CD1c-positive myeloid dendritic cell (primary cell): ENCODE data around the gene KIR2DL1.
"Not testable (repeated sequence)": the region's sequence is repeated elsewhere in the genome, so short reads cannot be mapped to it uniquely, and the experiment has no call there.

Experiments used
- DNase-seq: peaks from one replicate; pipeline ENCODE4 v3.0.0-alpha.2; 2016; ENCODE audit errors: extremely low spot score

KIR2DL1 gene

DNA sequence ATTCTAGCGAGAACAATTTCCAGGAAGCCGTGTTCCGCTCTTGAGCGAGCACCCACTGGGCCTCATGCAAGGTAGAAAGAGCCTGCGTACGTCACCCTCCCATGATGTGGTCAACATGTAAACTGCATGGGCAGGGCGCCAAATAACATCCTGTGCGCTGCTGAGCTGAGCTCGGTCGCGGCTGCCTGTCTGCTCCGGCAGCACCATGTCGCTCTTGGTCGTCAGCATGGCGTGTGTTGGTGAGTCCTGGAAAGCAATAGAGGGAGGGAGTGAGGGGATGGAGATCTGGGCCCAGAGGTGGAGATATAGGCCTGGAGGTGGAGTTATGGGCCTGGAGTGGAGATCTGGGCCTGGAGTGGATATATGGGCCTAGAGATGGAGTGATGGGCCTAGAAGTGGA lies at the start of gene KIR2DL1:
TSS of gene KIR2DL1 (plus strand) at position 148 of the 400 bp plus-strand sequence. CDS start at position 206, 58 bp downstream.
- not testable (repeated sequence) for DNase-seq

DNA sequence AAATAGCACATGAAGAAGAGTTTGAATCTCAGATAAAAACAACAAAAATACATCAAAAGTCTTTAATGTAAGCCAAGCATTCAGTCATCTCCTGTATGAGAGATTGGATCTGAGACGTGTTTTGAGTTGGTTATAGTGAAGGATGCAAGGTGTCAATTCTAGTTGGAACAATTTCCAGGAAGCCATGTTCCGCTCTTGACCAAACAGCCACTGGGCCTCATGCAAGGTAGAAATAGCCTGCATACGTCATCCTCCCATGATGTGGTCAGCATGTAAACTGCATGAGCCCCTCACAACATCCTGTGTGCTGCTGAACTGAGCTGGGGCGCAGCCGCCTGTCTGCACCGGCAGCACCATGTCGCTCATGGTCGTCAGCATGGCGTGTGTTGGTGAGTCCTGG lies 45.5 kb upstream of the KIR2DL1 start, which contains the start of gene KIR3DL3:
TSS of gene KIR3DL3 (plus strand) at position 301 of the 400 bp plus-strand sequence. CDS start at position 356, 55 bp downstream.
- no peak for DNase-seq

DNA sequence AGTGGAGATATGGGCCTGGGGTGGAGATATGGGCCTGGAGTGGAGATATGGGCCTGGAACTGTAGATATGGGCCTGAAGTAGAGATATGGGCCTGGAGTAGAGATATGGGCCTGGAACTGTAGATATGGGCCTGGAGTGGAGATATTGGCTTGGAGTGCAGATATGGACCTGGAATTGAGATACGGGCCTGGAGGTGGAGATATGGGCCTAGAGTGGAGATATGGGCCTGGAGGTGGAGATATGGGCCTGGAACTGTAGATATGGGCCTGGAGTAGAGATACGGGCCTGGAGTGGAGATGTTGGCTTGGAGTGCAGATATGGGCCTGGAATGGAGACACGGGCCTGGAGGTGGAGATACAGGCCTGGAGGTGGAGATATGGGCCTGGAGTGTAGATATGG lies 44.9 kb upstream of the KIR2DL1 start:
- DNase-seq: no peak

DNA sequence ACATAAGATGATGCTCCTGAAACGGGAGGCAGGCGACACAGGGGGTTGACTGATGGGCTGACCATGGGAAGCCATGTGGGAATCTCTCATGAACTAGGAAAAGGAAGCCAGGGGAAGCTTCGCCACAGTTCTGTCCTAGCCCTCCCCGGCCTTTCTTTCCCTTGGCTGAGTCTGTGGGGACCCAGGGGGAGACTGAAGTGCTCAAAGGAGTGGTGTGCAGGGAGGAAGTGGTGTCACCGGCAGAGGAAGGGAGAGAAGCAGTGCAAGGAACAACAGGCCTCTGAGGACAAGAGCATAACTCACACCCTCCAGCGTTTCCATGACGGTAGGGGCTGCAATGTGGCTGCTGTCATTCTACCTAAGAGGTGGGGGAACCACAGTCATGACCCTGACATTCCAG lies 44.3 kb upstream of the KIR2DL1 start:
- no peak for DNase-seq

DNA sequence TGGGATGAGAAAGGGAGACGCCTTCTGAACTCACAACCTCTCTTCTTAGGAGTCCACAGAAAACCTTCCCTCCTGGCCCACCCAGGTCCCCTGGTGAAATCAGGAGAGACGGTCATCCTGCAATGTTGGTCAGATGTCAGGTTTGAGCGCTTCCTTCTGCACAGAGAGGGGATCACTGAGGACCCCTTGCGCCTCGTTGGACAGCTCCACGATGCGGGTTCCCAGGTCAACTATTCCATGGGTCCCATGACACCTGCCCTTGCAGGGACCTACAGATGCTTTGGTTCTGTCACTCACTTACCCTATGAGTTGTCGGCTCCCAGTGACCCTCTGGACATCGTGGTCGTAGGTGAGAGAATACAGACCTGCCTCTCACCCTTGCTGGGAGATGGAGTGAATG lies 42.0 kb upstream of the KIR2DL1 start:
- no peak for DNase-seq

DNA sequence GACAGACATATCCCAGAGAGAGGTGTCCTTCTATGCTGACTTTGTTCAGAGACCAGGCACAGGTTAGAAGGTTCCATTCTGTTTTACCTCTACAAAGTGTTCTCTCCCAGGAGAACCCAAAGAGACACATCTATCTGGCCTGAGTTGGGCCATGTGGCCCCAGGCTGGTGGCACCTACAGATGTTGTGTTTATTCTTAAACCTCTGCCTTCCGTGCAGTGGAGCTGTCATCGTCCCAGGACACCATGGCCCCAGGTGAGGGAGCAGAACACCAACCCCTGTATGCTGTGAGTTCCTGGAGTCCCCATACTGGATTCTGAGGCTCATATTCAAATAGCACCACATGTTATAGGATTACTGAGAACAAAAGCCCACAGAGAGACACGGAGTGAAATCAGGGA lies 41.4 kb upstream of the KIR2DL1 start:
- DNase-seq: no peak

DNA sequence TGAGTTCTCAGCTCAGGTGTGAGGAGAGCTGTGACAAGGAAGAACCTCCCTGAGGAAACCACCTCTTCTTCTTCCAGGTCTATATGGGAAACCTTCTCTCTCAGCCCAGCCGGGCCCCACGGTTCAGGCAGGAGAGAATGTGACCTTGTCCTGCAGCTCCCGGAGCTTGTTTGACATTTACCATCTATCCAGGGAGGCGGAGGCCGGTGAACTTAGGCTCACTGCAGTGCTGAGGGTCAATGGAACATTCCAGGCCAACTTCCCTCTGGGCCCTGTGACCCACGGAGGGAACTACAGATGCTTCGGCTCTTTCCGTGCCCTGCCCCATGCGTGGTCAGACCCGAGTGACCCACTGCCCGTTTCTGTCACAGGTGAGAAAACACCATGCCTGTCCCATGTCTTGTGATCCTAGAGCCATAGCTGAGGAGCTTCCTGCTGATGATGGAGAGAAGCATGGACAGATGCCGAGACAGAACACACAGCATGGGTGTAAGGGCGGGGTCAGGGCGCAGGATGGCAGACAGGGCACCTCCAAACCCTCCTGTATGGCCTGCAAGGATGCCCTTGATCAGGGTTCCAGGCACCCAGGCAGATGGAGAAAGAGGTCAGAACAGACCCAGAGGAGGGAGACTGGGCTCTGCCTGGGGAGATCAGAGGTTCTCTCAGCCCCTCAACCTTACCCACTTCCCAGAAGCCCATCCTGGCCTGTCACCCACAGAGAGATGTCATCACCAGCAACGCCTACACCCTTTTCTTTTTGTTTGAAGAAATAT lies 40.0 kb upstream of the KIR2DL1 start:
- DNase-seq: no peak

DNA sequence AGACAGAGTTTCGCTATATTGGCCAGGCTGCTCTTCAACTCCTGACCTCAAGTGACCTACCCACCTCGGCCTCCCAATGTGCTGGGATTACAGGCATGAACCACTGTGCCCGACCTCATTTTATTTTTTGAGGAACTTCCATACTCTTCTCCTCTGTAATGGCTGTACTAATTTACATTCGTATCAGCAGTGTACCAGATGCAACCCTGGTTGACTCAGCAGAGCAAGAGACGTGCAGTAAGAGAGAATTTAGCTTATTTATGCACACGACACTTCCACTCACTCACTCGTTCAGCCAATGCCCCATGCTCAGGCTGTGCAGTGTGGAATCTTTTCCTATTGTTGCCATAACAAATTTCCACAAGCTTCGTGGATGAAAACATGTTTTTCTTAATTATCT lies 38.4 kb upstream of the KIR2DL1 start:
- no peak for DNase-seq

DNA sequence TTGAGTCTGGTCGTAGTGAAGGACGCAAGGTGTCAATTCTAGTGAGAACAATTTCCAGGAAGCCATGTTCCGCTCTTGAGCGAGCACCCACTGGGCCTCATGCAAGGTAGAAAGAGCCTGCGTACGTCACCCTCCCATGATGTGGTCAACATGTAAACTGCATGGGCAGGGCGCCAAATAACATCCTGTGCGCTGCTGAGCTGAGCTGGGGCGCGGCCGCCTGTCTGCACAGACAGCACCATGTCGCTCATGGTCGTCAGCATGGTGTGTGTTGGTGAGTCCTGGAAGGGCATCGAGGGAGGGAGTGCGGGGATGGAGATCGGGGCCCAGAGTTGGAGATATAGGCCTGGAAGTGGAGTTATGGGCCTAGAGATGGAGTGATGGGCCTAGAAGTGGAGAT lies 31.3 kb upstream of the KIR2DL1 start, which contains the start of gene KIR2DL3:
TSS of gene KIR2DL3 (plus strand) at position 208 of the 400 bp plus-strand sequence. CDS start at position 241, 33 bp downstream.
- not testable (repeated sequence) for DNase-seq

DNA sequence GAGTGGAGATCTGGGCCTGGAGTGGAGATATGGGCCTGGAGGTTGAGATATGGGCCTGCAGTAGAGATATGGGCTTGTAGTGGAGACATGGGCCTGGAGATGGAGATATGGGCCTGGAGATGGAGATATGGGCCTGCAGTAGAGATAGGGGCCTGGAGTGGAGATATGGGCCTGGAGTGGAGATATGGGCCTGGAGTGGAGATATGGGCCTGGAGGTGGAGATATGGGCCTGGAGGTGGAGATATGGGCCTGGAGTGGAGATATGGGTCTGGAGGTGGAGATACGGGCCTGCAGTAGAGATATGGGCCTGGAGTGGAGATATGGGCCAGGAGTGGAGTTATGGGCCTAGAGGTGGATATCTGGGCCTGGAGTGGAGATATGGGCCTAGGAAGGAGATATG lies 30.9 kb upstream of the KIR2DL1 start:
- DNase-seq: no peak

DNA sequence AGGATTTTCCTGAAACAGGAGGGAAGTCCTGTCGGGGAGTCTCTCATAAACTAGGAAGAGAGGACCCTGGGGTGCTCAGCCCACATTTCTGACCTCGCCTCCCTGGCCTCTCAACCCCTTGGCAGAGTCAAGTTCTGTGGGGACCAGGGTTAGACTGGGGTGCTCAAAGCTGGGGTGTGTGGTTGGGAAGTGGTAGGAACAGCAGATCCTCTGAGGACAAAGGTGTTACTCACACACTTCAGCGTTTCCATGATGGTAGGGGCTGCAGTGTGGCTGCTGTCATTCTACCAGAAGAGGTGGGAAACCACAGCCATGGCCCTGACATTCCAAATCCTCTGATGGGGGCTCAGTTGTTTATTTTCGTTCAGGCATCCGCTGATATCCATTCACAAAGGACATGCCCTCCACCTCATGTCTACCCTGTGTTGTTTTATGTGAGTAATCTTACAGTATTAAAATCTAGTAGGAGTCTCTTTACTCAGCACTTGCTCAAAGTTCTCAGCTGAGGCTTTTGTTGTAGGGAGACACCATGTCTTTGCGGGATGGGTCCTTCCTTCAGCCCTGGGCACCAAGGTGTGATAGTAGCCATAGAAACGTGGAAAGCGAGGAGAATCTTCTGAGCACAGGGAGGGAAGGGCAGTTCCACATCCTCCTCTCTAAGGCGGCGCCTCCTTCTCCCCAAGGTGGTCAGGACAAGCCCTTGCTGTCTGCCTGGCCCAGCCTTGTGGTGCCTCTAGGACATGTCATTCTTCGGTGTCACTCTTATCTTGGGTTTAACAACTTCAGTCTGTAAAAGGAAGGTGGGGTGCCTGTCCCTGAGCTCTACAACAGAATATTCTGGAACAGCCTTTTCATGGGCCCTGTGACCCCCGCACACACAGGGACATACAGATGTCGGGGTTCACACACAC lies 29.8 kb upstream of the KIR2DL1 start:
- DNase-seq: no peak

DNA sequence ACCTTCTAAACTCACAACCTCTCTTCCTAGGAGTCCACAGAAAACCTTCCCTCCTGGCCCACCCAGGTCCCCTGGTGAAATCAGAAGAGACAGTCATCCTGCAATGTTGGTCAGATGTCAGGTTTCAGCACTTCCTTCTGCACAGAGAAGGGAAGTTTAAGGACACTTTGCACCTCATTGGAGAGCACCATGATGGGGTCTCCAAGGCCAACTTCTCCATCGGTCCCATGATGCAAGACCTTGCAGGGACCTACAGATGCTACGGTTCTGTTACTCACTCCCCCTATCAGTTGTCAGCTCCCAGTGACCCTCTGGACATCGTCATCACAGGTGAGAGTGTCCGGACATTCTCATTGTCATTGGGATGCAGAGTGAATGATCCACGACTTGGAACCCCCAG lies 27.6 kb upstream of the KIR2DL1 start:
- peak; percentile 29 for DNase-seq

DNA sequence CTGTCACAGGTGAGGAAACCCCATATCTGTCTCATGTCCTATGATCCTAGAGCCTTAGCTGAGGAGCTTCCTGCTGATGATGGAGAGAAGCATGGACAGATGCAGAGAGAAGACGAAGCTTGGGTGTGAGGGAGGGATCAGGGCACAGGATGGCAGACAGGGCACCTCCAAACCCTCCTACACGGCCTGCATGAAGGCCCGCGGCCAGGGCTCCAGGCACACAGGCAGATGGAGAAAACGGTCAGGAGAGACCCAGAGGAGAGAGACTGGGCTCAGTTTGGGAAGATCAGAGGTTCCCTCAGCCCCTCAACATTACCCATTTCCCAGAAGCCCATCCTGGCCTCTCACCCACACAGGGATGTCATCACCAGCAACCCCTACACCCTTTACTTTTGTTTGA lies 25.5 kb upstream of the KIR2DL1 start:
- not testable (repeated sequence) for DNase-seq

DNA sequence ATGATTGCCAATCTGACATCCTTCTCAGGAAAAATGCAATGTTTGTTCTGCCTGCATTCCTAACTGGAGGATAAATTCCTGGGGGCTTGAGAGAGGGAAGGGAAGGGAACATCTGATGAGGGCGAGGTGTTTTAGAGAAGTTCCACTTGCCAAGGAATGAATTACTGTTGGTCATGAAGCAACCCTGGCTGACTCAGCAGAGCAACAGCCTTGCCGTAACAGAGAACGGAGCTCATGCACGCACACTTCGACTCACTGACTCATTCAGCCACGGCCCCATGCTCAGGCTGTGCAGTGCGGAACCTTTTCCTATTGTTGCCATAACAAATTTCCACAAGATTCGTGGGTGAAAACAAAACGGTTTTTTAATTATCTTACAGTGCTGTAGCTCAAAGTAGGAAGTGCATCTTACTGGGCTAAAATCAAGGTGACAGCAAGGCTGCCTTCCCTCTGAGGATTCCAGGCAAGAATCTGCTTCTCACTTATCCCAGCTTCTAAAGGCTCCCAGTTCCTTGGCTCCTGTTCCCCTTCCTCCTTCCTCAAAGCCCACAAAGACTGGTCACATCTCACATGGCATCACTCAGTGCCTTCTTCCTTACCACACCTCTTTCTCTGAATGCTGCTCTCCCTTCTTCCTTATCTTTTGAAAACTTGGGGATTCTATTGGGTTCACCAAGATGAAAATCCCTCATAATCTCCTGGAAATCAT lies 21.8 kb upstream of the KIR2DL1 start:
- DNase-seq: peak; percentile 90

DNA sequence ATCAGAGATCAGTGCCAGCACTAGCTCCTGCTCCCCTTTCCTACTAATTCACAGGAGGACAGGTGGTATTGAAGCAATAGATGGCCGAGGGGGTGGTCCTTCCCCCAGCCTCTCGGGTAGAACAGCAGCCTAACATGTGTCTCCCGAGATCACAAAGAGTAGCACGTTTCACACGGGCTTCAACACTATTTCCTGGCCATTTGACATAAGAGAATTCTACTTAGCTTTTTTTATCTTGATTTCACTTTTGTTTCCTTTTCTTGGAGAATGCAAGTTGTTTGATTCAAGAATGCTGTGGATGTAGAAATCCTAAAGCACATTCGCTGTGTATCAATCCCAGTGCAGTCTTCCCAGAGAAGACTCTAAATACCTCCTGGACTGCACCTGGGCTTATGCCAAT lies 19.3 kb upstream of the KIR2DL1 start:
- not testable (repeated sequence) for DNase-seq

DNA sequence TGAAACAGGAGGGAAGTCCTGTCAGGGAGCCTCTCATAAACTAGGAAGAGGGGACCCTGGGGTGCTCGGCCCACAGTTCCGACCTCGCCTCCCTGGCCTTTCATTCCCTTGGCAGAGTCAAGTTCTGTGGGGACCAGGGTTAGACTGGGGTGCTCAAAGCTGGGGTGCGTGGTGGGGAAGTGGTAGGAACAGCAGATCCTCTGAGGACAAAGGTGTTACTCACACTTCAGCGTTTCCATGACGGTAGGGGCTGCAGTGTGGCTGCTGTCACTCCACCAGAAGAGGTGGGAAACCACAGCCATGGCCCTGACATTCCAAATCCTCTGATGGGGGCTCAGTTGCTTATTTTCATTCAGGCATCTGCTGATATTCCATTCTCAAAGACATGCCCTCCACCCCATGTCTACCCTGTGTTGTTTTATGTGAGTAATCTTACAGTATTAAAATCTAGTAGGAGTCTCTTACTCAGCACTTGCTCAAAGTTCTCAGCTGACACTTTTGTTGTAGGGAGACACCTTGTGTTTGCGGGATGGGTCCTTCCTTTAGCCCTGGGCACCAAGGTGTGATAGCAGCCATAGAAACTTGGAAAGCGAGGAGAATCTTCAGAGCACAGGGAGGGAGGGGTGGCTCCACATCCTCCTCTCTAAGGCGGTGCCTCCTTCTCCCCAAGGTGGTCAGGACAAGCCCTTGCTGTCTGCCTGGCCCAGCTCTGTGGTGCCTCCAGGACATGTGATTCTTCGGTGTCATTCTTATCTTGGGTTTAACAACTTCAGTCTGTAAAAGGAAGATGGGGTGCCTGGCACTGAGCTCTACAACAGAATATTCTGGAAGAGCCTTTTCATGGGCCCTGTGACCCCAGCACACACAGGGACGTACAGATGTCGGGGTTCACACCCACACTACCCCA lies 13.1 kb upstream of the KIR2DL1 start:
- DNase-seq: not testable (repeated sequence)

DNA sequence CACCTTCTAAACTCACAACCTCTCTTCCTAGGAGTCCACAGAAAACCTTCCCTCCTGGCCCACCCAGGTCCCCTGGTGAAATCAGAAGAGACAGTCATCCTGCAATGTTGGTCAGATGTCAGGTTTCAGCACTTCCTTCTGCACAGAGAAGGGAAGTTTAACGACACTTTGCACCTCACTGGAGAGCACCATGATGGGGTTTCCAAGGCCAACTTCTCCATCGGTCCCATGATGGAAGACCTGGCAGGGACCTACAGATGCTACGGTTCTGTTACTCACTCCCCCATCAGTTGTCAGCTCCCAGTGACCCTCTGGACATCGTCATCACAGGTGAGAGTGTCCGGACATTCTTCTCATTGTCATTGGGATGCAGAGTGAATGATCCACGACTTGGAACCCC lies 11.0 kb upstream of the KIR2DL1 start:
- peak; percentile 30 for DNase-seq

DNA sequence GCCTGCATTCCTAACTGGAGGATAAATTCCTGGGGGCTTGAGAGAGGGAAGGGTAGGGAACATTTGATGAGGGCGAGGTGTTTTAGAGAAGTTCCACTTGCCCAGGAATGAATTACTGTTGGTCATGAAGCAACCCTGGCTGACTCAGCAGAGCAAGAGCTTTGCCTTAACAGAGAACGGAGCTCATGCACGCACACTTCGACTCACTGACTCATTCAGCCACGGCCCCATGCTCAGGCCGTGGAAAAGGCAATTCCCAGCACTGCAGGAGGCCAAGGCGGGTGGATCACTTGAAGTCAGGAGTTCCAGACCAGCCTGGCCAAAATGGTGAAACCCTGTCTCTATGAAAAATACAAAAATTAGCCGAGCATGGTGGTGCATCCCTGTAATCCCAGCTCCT lies 5.4 kb upstream of the KIR2DL1 start:
- peak; percentile 56 for DNase-seq

DNA sequence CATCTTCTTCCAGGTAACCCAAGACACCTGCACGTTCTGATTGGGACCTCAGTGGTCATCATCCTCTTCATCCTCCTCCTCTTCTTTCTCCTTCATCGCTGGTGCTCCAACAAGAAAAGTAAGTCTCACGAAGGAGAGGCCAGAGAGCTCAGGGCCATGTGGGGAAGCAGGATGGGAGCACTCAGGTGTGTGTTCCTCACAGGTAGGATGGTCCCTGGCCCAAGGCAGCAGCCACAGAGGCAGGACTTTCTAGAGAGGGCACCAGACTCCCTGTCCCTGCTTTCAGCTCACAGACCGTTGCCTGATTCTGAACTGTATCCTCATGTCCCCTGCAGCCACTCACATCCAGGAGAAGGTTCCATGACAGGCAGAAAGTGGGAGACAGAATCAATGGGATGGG lies 3.1 kb upstream of the KIR2DL1 start:
- DNase-seq: not testable (repeated sequence)

DNA sequence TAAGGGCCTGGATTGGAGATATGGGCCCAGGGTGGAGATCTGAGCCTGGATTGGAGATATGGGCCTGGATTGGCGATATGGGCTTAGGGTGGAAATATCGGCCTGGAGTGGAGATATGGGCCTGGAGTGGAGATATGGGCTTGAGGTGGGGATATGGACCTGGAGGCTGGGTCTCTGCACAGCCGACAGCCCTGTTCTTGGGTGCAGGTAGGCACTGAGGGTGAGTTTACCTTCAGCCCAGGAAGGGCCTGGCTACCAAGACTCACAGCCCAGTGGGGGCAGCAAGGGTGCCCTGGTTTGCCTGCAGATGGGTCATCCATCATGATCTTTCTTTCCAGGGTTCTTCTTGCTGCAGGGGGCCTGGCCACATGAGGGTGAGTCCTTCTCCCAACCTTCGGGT lies 918 bp downstream of the KIR2DL1 start:
- DNase-seq: not testable (repeated sequence)
